DND-41 (cell line): ENCODE measurements around the gene UVRAG.

Experiments
- EZH2 ChIP-seq: IDR thresholded peaks from 3 replicates; pipeline ENCODE4 v1.6.1; 2012; ENCODE audit warnings: borderline replicate concordance, low read depth, mild to moderate bottlenecking, moderate library complexity, low read length, inconsistent platforms; ENCODE audit not compliant: severe bottlenecking
- TF ChIP-seq, protein P1 (sequence below): IDR thresholded peaks from 2 replicates; pipeline ENCODE4 v1.5.1; 2012; ENCODE audit warnings: borderline replicate concordance, low read length, moderate library complexity, mild to moderate bottlenecking; ENCODE audit not compliant: poor library complexity, severe bottlenecking; ENCODE audit errors: extremely low read depth

GRCh38 chr11:75931124-75931523 is 116.1 kb downstream of the UVRAG start:
- TF ChIP-seq, protein P1, sequence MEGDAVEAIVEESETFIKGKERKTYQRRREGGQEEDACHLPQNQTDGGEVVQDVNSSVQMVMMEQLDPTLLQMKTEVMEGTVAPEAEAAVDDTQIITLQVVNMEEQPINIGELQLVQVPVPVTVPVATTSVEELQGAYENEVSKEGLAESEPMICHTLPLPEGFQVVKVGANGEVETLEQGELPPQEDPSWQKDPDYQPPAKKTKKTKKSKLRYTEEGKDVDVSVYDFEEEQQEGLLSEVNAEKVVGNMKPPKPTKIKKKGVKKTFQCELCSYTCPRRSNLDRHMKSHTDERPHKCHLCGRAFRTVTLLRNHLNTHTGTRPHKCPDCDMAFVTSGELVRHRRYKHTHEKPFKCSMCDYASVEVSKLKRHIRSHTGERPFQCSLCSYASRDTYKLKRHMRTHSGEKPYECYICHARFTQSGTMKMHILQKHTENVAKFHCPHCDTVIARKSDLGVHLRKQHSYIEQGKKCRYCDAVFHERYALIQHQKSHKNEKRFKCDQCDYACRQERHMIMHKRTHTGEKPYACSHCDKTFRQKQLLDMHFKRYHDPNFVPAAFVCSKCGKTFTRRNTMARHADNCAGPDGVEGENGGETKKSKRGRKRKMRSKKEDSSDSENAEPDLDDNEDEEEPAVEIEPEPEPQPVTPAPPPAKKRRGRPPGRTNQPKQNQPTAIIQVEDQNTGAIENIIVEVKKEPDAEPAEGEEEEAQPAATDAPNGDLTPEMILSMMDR: no peak
- TF ChIP-seq EZH2: no peak
